ENCODE measurements around the gene PIGL. TPM values are rescaled to one million over a fixed set of nuclear protein-coding genes. Genes with fewer than 3 reads are reported as not detected.
A peak's percentile ranks its signal among the peaks of the same experiment; 100 is the strongest.
"Not testable (repeated sequence)": the region's sequence is repeated elsewhere in the genome, so short reads cannot be mapped to it uniquely, and the experiment has no call there.

PIGL gene
- total RNA-seq, 2 donors from 2014 or later: 24.7 to 25.4 TPM

- H3K27ac ChIP-seq; H3K4me1 ChIP-seq; H3K4me3 ChIP-seq; H3K9ac ChIP-seq (ENCODE audit: low read depth in 2 of 2, low read length in 2 of 2); H3K27me3 ChIP-seq; H3K9me3 ChIP-seq; H3K36me3 ChIP-seq; DNase-seq; intact Hi-C loops (cut with DNase I): not testable (repeated sequence)
Measured at GRCh38 chr17:16204763-16205162, 12.2 kb upstream of the PIGL start.

GRCh38 chr17:16211590-16211989 is 5.4 kb upstream of the PIGL start:
- Histone ChIP-seq H3K36me3 (no peaks in the 10 kb centered on the region), H3K4me1 (no peaks in the 10 kb centered on the region), H3K9ac (ENCODE audit: low read depth in 2 of 2, low read length in 2 of 2) (no peak overlapping the region), H3K9me3 (no peaks in the 10 kb centered on the region), H3K4me3 (no peak overlapping the region), H3K27ac (no peak overlapping the region), H3K27me3 (no peaks in the 10 kb centered on the region)
- no peak for DNase-seq
- intact Hi-C loops (cut with DNase I): no loop called here
- TF ChIP-seq CTCF (IDR thresholded peaks at IDR 0.05): no peak

- Histone ChIP-seq H3K9me3 (no peaks in the 10 kb centered on the region), H3K27me3 (no peaks in the 10 kb centered on the region), H3K9ac (ENCODE audit: low read depth in 2 of 2, low read length in 2 of 2) (no peak overlapping the region), H3K36me3 (no peaks in the 10 kb centered on the region), H3K4me1 (no peaks in the 10 kb centered on the region), H3K27ac (peak overlapping the region; percentile 99), H3K4me3 (no peak overlapping the region)
- DNase-seq: peak; percentile 46
- no peak for TF ChIP-seq CTCF (IDR thresholded peaks at IDR 0.05)
- intact Hi-C loops (cut with DNase I): no loop called here
Measured at GRCh38 chr17:16212793-16213192, 4.2 kb upstream of the PIGL start.

- DNase-seq: no peak
- no peaks in the 10 kb centered on the region for H3K27me3 ChIP-seq
- H3K9ac ChIP-seq (ENCODE audit: low read depth in 2 of 2, low read length in 2 of 2): peak overlapping the region; percentile 85 to 98
- intact Hi-C loops (cut with DNase I): no loop called here
- peak overlapping the region; percentile 99 for H3K27ac ChIP-seq
- H3K4me3 ChIP-seq: peak overlapping the region; percentile 65
- no peaks in the 10 kb centered on the region for H3K9me3 ChIP-seq
- no peaks in the 10 kb centered on the region for H3K36me3 ChIP-seq
- TF ChIP-seq CTCF (IDR thresholded peaks at IDR 0.05): no peak
- H3K4me1 ChIP-seq: no peaks in the 10 kb centered on the region
Measured at GRCh38 chr17:16214190-16215001, 2.6 kb upstream of the PIGL start.

GRCh38 chr17:16215002-16215272 is 2.1 kb upstream of the PIGL start:
- Histone ChIP-seq H3K36me3 (no peaks in the 10 kb centered on the region), H3K9me3 (no peaks in the 10 kb centered on the region), H3K27me3 (no peaks in the 10 kb centered on the region), H3K4me1 (no peaks in the 10 kb centered on the region), H3K9ac (ENCODE audit: low read depth in 2 of 2, low read length in 2 of 2) (peak overlapping the region; percentile 85 to 98), H3K4me3 (peak overlapping the region; percentile 65), H3K27ac (peak overlapping the region; percentile 99)
- TF ChIP-seq CTCF (IDR thresholded peaks at IDR 0.05): no peak
- intact Hi-C loops (cut with DNase I): no loop called here
- peak; percentile 51 for DNase-seq

- TF ChIP-seq CTCF (IDR thresholded peaks at IDR 0.05): peak; percentile 10
Measured at GRCh38 chr17:16215273-16215964, 1.6 kb upstream of the PIGL start, which contains the start of gene NCOR1. Gene NCOR1 (minus strand): TSS chr17:16215534. CDS start chr17:16194569, 20,965 bp downstream.

More at GRCh38 chr17:16215273-16215964, 1.6 kb upstream of the PIGL start, which contains the start of gene NCOR1:
- intact Hi-C loops (cut with DNase I): no loop called here
- Histone ChIP-seq H3K27me3 (no peaks in the 10 kb centered on the region), H3K9me3 (no peaks in the 10 kb centered on the region), H3K4me3 (peak within 1 kb of the TSS; percentile 65), H3K9ac (ENCODE audit: low read depth in 2 of 2, low read length in 2 of 2) (peak within 1 kb of the TSS; percentile 85 to 98), H3K36me3 (no peaks in the 10 kb centered on the region), H3K27ac (peak within 1 kb of the TSS; percentile 99), H3K4me1 (no peaks in the 10 kb centered on the region)
- DNase-seq: peak; percentile 93

Data from colonic mucosa (tissue), 4 donors.